Measurements from ENCODE around the gene PRR5L.

PRR5L gene

DNA sequence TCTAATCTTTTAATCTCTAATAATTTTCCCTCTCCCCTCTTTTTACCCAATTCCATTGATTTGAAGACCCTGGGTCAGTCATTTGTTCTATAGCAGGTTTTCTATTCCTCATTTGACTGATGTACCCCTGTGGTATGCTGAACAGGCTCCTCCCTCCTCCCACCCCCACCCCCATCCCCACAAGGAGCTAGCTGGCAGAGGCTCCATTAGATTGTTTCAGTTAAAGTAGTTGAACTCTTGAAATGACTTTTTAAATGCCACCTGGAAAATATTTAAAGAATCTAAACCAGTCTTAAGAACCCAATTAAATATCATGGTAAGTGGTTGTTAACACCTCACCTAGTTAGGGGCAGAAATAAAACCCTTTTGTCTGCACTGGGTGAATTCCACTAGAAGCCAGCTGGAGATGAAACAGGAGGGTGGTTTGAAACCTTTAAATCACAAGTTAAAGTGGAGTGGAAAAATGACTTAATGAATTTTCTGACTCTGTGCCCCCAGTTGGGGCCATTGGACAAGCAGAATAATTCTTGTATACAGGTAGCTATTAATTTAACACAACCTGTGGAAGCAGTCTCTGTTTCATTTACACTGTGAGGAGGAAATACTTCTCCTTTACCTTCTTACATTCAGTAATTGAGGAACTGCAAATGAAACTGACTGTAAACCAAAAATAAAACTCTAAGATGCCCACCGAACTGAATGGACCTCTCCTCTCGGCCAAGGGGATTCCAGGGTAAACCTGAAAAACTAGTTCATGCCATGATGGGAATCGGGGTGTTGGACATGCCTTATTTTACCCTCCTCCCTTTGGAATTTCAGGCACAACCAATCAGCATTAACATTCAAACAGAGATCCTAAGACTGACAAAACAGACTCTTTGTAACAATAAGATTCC, 30.7 kb downstream of the PRR5L start:
- DNase-seq (ENCODE audit: low read depth, low spot score): no peak

DNA sequence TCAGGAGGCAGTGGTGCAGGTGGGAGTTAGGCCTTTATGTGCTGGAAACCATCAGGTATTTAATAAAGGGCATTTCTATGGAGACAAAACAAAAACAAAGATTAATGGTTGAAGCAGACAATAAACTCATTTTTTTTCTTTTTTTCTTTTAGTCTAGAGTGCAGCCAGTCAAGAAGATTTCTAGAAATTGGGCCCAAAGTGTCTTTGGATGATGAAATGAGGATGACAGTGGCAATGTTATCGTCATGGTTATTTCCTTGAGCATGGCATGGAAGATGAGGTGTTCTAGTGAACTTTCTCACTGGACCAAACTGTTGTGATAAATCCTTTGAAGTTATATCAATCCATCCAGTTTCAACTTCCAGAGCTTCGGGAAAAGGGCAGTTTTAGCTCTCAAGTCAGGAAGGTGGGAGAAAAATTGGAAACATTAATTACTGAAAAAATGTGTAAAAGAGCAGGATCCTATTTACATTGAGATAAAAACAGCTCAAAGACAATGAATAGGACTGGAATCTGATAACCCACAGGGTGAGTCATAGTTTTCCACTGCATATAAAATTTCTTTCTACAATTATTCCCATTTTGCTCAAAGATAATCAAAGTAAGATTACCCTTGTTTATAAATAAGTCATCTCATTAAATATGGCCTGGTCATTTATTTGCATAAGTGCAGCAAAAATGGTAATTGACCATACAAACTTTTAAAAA, 33.0 kb downstream of the PRR5L start:
- peak; percentile 28 for DNase-seq (ENCODE audit: low read depth, low spot score)

- DNase-seq (ENCODE audit: low read depth, low spot score): no peak
Measured at GRCh38 chr11:36330411-36330810, 34.3 kb downstream of the PRR5L start.

- no peak for DNase-seq (ENCODE audit: low read depth, low spot score)
Measured at GRCh38 chr11:36333468-36333867, 37.4 kb downstream of the PRR5L start.

- no peak for DNase-seq (ENCODE audit: low read depth, low spot score)
Measured at GRCh38 chr11:36333897-36334296, 37.8 kb downstream of the PRR5L start.

DNA sequence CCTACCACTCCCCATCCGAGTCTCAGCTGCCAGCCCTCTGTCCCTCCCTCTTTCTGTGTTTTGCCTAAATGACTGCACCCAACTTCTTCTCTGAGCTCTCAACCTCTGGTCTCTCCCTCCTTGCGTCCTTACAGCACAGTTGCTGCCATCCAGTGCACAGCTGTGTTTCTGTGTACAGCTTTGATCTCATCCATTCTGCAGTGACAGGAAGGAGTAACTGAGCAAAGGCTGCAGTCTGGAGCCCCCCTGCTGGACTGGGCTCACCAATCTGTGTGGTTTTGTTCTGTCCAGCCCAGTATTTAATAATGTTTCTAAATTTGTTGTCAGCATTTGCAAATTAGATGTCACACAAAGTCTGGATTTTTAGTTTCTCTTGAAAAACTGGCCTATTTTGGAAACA, 43.8 kb downstream of the PRR5L start:
- DNase-seq (ENCODE audit: low read depth, low spot score): no peak

DNA sequence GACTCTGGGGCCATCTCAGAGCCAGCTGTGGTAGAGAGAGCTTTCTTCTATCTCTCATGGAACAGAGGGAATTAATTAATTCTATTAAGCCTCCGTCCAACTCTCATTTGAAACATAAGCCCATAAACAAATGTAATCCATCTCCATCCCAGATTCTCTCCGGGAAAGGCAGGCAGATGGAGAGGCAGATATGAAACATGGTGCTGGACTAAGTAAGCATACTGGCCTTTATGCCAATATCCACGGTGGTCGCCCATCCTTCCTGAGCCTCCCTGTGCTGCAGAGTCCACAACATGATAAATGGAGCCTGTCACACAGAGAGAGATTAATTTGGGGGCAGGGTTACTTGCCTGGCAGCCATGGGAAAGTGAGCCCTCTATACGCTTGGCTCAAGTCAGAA, 44.8 kb downstream of the PRR5L start:
- no peak for DNase-seq (ENCODE audit: low read depth, low spot score)

DNA sequence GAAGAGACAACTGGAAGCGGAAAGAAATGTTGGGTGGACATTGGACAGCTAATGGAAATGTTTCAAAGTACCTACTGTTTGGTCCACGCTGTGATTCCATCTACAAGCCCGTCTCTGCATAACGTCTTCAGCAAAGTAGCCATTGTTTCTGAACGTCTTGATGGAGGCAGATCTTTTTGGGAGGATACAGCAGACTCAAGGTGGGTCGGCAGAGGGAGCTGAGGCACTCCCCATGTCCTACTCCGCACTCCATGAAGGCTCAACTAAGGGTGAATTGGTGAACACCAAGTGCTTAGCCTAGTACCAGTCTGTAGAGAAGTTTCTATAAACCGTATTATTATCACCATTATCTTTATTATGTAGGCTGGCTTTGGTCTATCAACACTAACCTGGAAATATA, 45.8 kb downstream of the PRR5L start:
- DNase-seq (ENCODE audit: low read depth, low spot score): no peak

- no peak for DNase-seq (ENCODE audit: low read depth, low spot score)
Measured at GRCh38 chr11:36342327-36342726, 46.2 kb downstream of the PRR5L start.

GRCh38 chr11:36343436-36343835, 47.3 kb downstream of the PRR5L start:
- DNase-seq (ENCODE audit: low read depth, low spot score): no peak

DNA sequence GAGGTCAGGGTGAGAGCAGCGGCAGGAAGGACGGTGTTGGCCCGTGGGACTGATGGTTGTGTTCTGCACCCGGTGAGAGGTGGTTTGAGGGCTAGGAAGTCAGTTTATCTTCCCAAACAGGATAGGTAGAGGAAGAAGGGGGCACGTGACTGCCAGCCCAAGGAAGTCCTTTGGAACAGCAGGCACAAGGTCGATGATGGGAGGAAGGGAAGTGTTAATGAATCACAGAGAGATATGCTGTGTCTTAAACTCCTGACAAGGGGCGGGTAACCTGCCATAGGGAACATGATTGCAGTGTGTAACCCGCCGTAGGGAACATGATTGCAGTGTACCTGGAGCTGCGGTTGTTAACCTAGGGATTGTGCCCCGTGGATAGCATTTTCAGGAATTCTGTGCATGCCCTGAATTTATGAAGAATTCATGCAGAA, 49.0 kb downstream of the PRR5L start:
- DNase-seq (ENCODE audit: low read depth, low spot score): no peak

- no peak for DNase-seq (ENCODE audit: low read depth, low spot score)
Measured at GRCh38 chr11:36345535-36346141, 49.5 kb downstream of the PRR5L start.

- no peak for DNase-seq (ENCODE audit: low read depth, low spot score)
Measured at GRCh38 chr11:36346562-36347383, 50.7 kb downstream of the PRR5L start.

DNA sequence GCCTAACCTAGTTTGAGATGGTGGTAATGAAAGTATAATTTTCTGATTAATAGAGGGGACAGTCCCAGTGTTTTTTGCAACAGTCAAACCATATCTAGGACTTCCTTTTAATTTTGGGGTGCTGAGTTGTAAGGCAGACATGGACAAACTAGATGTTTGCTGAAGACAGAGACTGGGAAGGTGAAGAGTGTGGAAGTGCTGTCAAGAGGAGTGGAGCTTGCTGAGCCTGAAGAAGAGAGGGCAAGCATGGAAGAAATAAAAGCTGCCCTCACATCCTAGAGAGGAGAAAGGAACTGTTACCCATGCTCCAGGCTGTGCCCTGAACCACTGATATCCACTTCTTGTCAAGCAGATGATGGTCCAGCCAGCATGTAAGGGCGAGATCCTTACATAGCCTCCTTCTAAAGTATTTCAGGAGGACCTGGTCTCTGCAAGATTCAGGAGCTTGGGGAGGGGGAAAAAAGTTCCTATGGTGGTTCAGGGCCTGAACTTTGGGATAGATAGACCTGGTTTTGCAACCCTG, 51.4 kb downstream of the PRR5L start:
- no peak for DNase-seq (ENCODE audit: low read depth, low spot score)

- DNase-seq (ENCODE audit: low read depth, low spot score): no peak
Measured at GRCh38 chr11:36349351-36350136, 53.5 kb downstream of the PRR5L start.

- no peak for DNase-seq (ENCODE audit: low read depth, low spot score)
Measured at GRCh38 chr11:36350137-36350513, 54.0 kb downstream of the PRR5L start.

- DNase-seq (ENCODE audit: low read depth, low spot score): no peak
Measured at GRCh38 chr11:36352922-36353321, 56.8 kb downstream of the PRR5L start.

- DNase-seq (ENCODE audit: low read depth, low spot score): peak; percentile 84
Measured at GRCh38 chr11:36354221-36355003, 58.3 kb downstream of the PRR5L start.

DNA sequence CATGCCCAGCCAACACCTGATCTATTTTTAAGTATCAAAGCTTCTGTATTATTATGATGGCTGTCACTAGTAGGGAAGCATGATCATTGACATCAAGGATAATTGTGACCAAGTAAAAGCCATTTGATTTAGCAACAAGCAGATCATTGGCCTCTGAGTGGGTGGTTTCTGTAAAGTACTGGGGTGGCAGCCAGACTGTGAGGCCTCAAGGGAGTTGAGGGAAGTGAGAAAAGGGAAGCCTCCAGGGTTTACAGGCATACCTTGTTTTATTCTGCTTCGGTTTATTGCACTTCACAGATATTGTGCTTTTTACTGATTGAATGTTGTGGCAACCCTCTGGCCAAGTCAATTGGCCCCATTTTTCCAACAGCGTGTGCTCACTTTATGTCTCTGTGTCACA, 60.1 kb downstream of the PRR5L start:
- DNase-seq (ENCODE audit: low read depth, low spot score): no peak

GRCh38 chr11:36357831-36358230, 61.7 kb downstream of the PRR5L start:
- DNase-seq (ENCODE audit: low read depth, low spot score): no peak
